Measurements from ENCODE around the gene SIL1.

- TF ChIP-seq CTCF (IDR thresholded peaks at IDR 0.05) (no peak), POLR2A (IDR thresholded peaks at IDR 0.05) (no peak)
These were observed 8.0 kb downstream of the SIL1 start for GRCh38 chr5:139190125-139190524.
